ENCODE results near the gene GABRG3.

DNA sequence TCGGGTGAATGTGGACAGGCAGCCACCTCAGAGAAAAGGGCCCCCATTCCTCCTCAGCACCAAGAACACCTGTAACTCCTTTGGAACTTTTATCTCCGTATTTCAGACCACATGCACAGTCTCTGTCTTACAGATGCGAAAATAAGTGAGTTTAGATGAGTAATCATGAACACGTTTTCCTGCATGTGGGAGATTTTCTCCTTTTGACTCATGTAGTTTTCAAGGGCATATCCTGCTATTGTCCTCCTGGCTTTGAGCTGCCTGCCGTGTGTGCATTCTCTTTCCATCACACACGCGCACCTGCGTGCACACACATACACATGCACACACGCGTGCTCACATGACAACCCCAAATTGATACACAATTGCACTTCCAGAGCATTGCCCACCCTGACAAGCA is 239.2 kb downstream of the GABRG3 start:
- TF ChIP-seq SP1 (IDR thresholded peaks at IDR 0.05) = no peak
- TF ChIP-seq, protein P1, sequence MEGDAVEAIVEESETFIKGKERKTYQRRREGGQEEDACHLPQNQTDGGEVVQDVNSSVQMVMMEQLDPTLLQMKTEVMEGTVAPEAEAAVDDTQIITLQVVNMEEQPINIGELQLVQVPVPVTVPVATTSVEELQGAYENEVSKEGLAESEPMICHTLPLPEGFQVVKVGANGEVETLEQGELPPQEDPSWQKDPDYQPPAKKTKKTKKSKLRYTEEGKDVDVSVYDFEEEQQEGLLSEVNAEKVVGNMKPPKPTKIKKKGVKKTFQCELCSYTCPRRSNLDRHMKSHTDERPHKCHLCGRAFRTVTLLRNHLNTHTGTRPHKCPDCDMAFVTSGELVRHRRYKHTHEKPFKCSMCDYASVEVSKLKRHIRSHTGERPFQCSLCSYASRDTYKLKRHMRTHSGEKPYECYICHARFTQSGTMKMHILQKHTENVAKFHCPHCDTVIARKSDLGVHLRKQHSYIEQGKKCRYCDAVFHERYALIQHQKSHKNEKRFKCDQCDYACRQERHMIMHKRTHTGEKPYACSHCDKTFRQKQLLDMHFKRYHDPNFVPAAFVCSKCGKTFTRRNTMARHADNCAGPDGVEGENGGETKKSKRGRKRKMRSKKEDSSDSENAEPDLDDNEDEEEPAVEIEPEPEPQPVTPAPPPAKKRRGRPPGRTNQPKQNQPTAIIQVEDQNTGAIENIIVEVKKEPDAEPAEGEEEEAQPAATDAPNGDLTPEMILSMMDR (IDR thresholded peaks at IDR 0.05; ENCODE audit: low read depth, low read length, missing input control) = no peak
- TF ChIP-seq RXRA (IDR thresholded peaks at IDR 0.05) = no peak
- TF ChIP-seq TAF1 (conservative IDR thresholded peaks at IDR 0.05) = no peak
- TF ChIP-seq, protein P2, sequence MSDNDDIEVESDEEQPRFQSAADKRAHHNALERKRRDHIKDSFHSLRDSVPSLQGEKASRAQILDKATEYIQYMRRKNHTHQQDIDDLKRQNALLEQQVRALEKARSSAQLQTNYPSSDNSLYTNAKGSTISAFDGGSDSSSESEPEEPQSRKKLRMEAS (IDR thresholded peaks at IDR 0.05) = no peak
- TF ChIP-seq JUND (IDR thresholded peaks at IDR 0.05) = no peak
- TF ChIP-seq YY1 (IDR thresholded peaks at IDR 0.05) = no peak
- TF ChIP-seq RAD21 (IDR thresholded peaks at IDR 0.05) = no peak
- no peak for TF ChIP-seq HNF4G (IDR thresholded peaks at IDR 0.05)
- TF ChIP-seq, protein P3, sequence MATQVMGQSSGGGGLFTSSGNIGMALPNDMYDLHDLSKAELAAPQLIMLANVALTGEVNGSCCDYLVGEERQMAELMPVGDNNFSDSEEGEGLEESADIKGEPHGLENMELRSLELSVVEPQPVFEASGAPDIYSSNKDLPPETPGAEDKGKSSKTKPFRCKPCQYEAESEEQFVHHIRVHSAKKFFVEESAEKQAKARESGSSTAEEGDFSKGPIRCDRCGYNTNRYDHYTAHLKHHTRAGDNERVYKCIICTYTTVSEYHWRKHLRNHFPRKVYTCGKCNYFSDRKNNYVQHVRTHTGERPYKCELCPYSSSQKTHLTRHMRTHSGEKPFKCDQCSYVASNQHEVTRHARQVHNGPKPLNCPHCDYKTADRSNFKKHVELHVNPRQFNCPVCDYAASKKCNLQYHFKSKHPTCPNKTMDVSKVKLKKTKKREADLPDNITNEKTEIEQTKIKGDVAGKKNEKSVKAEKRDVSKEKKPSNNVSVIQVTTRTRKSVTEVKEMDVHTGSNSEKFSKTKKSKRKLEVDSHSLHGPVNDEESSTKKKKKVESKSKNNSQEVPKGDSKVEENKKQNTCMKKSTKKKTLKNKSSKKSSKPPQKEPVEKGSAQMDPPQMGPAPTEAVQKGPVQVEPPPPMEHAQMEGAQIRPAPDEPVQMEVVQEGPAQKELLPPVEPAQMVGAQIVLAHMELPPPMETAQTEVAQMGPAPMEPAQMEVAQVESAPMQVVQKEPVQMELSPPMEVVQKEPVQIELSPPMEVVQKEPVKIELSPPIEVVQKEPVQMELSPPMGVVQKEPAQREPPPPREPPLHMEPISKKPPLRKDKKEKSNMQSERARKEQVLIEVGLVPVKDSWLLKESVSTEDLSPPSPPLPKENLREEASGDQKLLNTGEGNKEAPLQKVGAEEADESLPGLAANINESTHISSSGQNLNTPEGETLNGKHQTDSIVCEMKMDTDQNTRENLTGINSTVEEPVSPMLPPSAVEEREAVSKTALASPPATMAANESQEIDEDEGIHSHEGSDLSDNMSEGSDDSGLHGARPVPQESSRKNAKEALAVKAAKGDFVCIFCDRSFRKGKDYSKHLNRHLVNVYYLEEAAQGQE (IDR thresholded peaks at IDR 0.05) = no peak

Measured in liver (tissue), 3 donors.